ENCODE results near the gene LRRTM1.

LRRTM1 gene

GRCh38 chr2:80292474-80292873 is 12.1 kb downstream of the LRRTM1 start:
- Histone ChIP-seq H3K9ac (ENCODE audit: insufficient read length, low read depth) (no peak overlapping the region), H3K4me3 (ENCODE audit: insufficient read length, low read depth) (no peak overlapping the region), H3K9me3 (ENCODE audit: insufficient read depth, low read length) (no peaks in the 10 kb centered on the region), H3K36me3 (ENCODE audit: insufficient read depth, insufficient read length, low read length) (no peaks in the 10 kb centered on the region), H3K4me1 (ENCODE audit: insufficient read depth, insufficient read length) (no peaks in the 10 kb centered on the region), H3K27me3 (ENCODE audit: insufficient read depth, insufficient read length) (no peaks in the 10 kb centered on the region)
- TF ChIP-seq YY1 (IDR thresholded peaks at IDR 0.05; ENCODE audit: insufficient read depth, insufficient read length) (no peak), ZNF274 (IDR thresholded peaks at IDR 0.05; ENCODE audit: low read depth, low read length) (no peak), SUZ12 (IDR thresholded peaks at IDR 0.05; ENCODE audit: extremely low read depth, insufficient read depth, insufficient read length) (no peak)
- DNase-seq (ENCODE audit: low read depth, low spot score), result no peak

- no peaks in the 10 kb centered on the region for H3K4me1 ChIP-seq (ENCODE audit: insufficient read depth, insufficient read length)
- no peak for DNase-seq (ENCODE audit: low read depth, low spot score)
- no peaks in the 10 kb centered on the region for H3K27me3 ChIP-seq (ENCODE audit: insufficient read depth, insufficient read length)
- TF ChIP-seq YY1 (IDR thresholded peaks at IDR 0.05; ENCODE audit: insufficient read depth, insufficient read length) (no peak), ZNF274 (IDR thresholded peaks at IDR 0.05; ENCODE audit: low read depth, low read length) (no peak), SUZ12 (IDR thresholded peaks at IDR 0.05; ENCODE audit: extremely low read depth, insufficient read depth, insufficient read length) (no peak)
- H3K9ac ChIP-seq (ENCODE audit: insufficient read length, low read depth), result no peak overlapping the region
- H3K9me3 ChIP-seq (ENCODE audit: insufficient read depth, low read length), result no peaks in the 10 kb centered on the region
- no peaks in the 10 kb centered on the region for H3K36me3 ChIP-seq (ENCODE audit: insufficient read depth, insufficient read length, low read length)
- no peak overlapping the region for H3K4me3 ChIP-seq (ENCODE audit: insufficient read length, low read depth)
Measured at GRCh38 chr2:80291656-80292055, 12.9 kb downstream of the LRRTM1 start.

GRCh38 chr2:80288576-80288975 is 16.0 kb downstream of the LRRTM1 start:
- Histone ChIP-seq H3K9me3 (ENCODE audit: insufficient read depth, low read length) (no peaks in the 10 kb centered on the region), H3K4me3 (ENCODE audit: insufficient read length, low read depth) (no peak overlapping the region), H3K4me1 (ENCODE audit: insufficient read depth, insufficient read length) (no peaks in the 10 kb centered on the region), H3K36me3 (ENCODE audit: insufficient read depth, insufficient read length, low read length) (no peaks in the 10 kb centered on the region), H3K27me3 (ENCODE audit: insufficient read depth, insufficient read length) (no peaks in the 10 kb centered on the region), H3K9ac (ENCODE audit: insufficient read length, low read depth) (no peak overlapping the region)
- TF ChIP-seq YY1 (IDR thresholded peaks at IDR 0.05; ENCODE audit: insufficient read depth, insufficient read length) (no peak), ZNF274 (IDR thresholded peaks at IDR 0.05; ENCODE audit: low read depth, low read length) (no peak), SUZ12 (IDR thresholded peaks at IDR 0.05; ENCODE audit: extremely low read depth, insufficient read depth, insufficient read length) (no peak)
- DNase-seq (ENCODE audit: low read depth, low spot score), result no peak

GRCh38 chr2:80281049-80281448 is 23.5 kb downstream of the LRRTM1 start:
- H3K9ac ChIP-seq (ENCODE audit: insufficient read length, low read depth), result no peak overlapping the region
- H3K4me1 ChIP-seq (ENCODE audit: insufficient read depth, insufficient read length), result no peaks in the 10 kb centered on the region
- peaks cover 3% of the 10 kb centered on the region; the same call in 1 of the 2 replicates for H3K9me3 ChIP-seq (ENCODE audit: insufficient read depth, low read length)
- no peak for DNase-seq (ENCODE audit: low read depth, low spot score)
- TF ChIP-seq ZNF274 (IDR thresholded peaks at IDR 0.05; ENCODE audit: low read depth, low read length), result no peak
- no peak for TF ChIP-seq YY1 (IDR thresholded peaks at IDR 0.05; ENCODE audit: insufficient read depth, insufficient read length)
- no peak for TF ChIP-seq SUZ12 (IDR thresholded peaks at IDR 0.05; ENCODE audit: extremely low read depth, insufficient read depth, insufficient read length)
- H3K36me3 ChIP-seq (ENCODE audit: insufficient read depth, insufficient read length, low read length), result no peaks in the 10 kb centered on the region
- no peaks in the 10 kb centered on the region for H3K27me3 ChIP-seq (ENCODE audit: insufficient read depth, insufficient read length)
- H3K4me3 ChIP-seq (ENCODE audit: insufficient read length, low read depth), result no peak overlapping the region

- TF ChIP-seq SUZ12 (IDR thresholded peaks at IDR 0.05; ENCODE audit: extremely low read depth, insufficient read depth, insufficient read length), result no peak
- no peak for TF ChIP-seq YY1 (IDR thresholded peaks at IDR 0.05; ENCODE audit: insufficient read depth, insufficient read length)
- TF ChIP-seq ZNF274 (IDR thresholded peaks at IDR 0.05; ENCODE audit: low read depth, low read length), result no peak
- Histone ChIP-seq H3K9me3 (ENCODE audit: insufficient read depth, low read length) (peaks cover 3% of the 10 kb centered on the region; the same call in 1 of the 2 replicates), H3K4me3 (ENCODE audit: insufficient read length, low read depth) (no peak overlapping the region), H3K27me3 (ENCODE audit: insufficient read depth, insufficient read length) (no peaks in the 10 kb centered on the region), H3K36me3 (ENCODE audit: insufficient read depth, insufficient read length, low read length) (no peaks in the 10 kb centered on the region), H3K4me1 (ENCODE audit: insufficient read depth, insufficient read length) (no peaks in the 10 kb centered on the region), H3K9ac (ENCODE audit: insufficient read length, low read depth) (no peak overlapping the region)
- DNase-seq (ENCODE audit: low read depth, low spot score), result no peak
Measured at GRCh38 chr2:80280598-80280997, 24.0 kb downstream of the LRRTM1 start.

- Histone ChIP-seq H3K36me3 (ENCODE audit: insufficient read depth, insufficient read length, low read length) (no peaks in the 10 kb centered on the region), H3K27me3 (ENCODE audit: insufficient read depth, insufficient read length) (no peaks in the 10 kb centered on the region), H3K9ac (ENCODE audit: insufficient read length, low read depth) (no peak overlapping the region), H3K4me1 (ENCODE audit: insufficient read depth, insufficient read length) (no peaks in the 10 kb centered on the region), H3K4me3 (ENCODE audit: insufficient read length, low read depth) (no peak overlapping the region), H3K9me3 (ENCODE audit: insufficient read depth, low read length) (no peaks in the 10 kb centered on the region)
- no peak for DNase-seq (ENCODE audit: low read depth, low spot score)
- TF ChIP-seq YY1 (IDR thresholded peaks at IDR 0.05; ENCODE audit: insufficient read depth, insufficient read length), result no peak
- no peak for TF ChIP-seq SUZ12 (IDR thresholded peaks at IDR 0.05; ENCODE audit: extremely low read depth, insufficient read depth, insufficient read length)
Measured at GRCh38 chr2:80269806-80270205, 34.7 kb downstream of the LRRTM1 start.

GRCh38 chr2:80266231-80266630 is 38.3 kb downstream of the LRRTM1 start:
- Histone ChIP-seq H3K9me3 (ENCODE audit: insufficient read depth, low read length) (no peaks in the 10 kb centered on the region), H3K36me3 (ENCODE audit: insufficient read depth, insufficient read length, low read length) (no peaks in the 10 kb centered on the region), H3K4me1 (ENCODE audit: insufficient read depth, insufficient read length) (no peaks in the 10 kb centered on the region), H3K9ac (ENCODE audit: insufficient read length, low read depth) (no peak overlapping the region), H3K4me3 (ENCODE audit: insufficient read length, low read depth) (no peak overlapping the region), H3K27me3 (ENCODE audit: insufficient read depth, insufficient read length) (no peaks in the 10 kb centered on the region)
- DNase-seq (ENCODE audit: low read depth, low spot score), result no peak
- TF ChIP-seq YY1 (IDR thresholded peaks at IDR 0.05; ENCODE audit: insufficient read depth, insufficient read length) (no peak), SUZ12 (IDR thresholded peaks at IDR 0.05; ENCODE audit: extremely low read depth, insufficient read depth, insufficient read length) (no peak), ZNF274 (IDR thresholded peaks at IDR 0.05; ENCODE audit: low read depth, low read length) (no peak)

GRCh38 chr2:80259292-80259691 is 45.3 kb downstream of the LRRTM1 start:
- H3K27me3 ChIP-seq (ENCODE audit: insufficient read depth, insufficient read length), result no peaks in the 10 kb centered on the region
- no peak for DNase-seq (ENCODE audit: low read depth, low spot score)

More at GRCh38 chr2:80259292-80259691, 45.3 kb downstream of the LRRTM1 start:
- H3K4me1 ChIP-seq (ENCODE audit: insufficient read depth, insufficient read length), result no peaks in the 10 kb centered on the region
- H3K36me3 ChIP-seq (ENCODE audit: insufficient read depth, insufficient read length, low read length), result no peaks in the 10 kb centered on the region
- H3K9ac ChIP-seq (ENCODE audit: insufficient read length, low read depth), result no peak overlapping the region
- TF ChIP-seq YY1 (IDR thresholded peaks at IDR 0.05; ENCODE audit: insufficient read depth, insufficient read length) (no peak), SUZ12 (IDR thresholded peaks at IDR 0.05; ENCODE audit: extremely low read depth, insufficient read depth, insufficient read length) (no peak), ZNF274 (IDR thresholded peaks at IDR 0.05; ENCODE audit: low read depth, low read length) (no peak)
- no peak overlapping the region for H3K4me3 ChIP-seq (ENCODE audit: insufficient read length, low read depth)
- H3K9me3 ChIP-seq (ENCODE audit: insufficient read depth, low read length), result no peaks in the 10 kb centered on the region
